WERI-Rb-1 (cell line): ENCODE measurements around the gene DIAPH2.

Experiments
- DNase-seq: peaks from one replicate; pipeline ENCODE4 v3.0.0-alpha.2; 2020
- H3K27ac ChIP-seq: fragments of 250-450 bp; sonication (Bioruptor Pico); 2 replicates; pipeline ENCODE4 v1.5.1; 2020; ENCODE audit warnings: mild to moderate bottlenecking, moderate library complexity
- H3K27me3 ChIP-seq: fragments of 250-450 bp; sonication (Bioruptor Pico); 2 replicates; pipeline ENCODE4 v1.5.1; 2021; ENCODE audit warnings: mild to moderate bottlenecking, low read depth, moderate library complexity; ENCODE audit not compliant: insufficient read depth, severe bottlenecking
- H3K36me3 ChIP-seq: fragments of 250-450 bp; sonication (Bioruptor Pico); 2 replicates; pipeline ENCODE4 v1.5.1; 2020; ENCODE audit warnings: mild to moderate bottlenecking, moderate library complexity
- H3K4me3 ChIP-seq: 2 replicates; pipeline ENCODE4 v1.5.1; 2011; ENCODE audit warnings: low read depth, mild to moderate bottlenecking, control low read depth, low read length
- H3K9me3 ChIP-seq: fragments of 250-450 bp; sonication (Bioruptor Pico); 2 replicates; pipeline ENCODE4 v1.5.1; 2021; ENCODE audit warnings: mild to moderate bottlenecking, moderate library complexity; ENCODE audit not compliant: severe bottlenecking
- CTCF ChIP-seq: IDR thresholded peaks from 2 replicates; pipeline ENCODE4 v1.5.1; 2011; ENCODE audit warnings: low read depth, mild to moderate bottlenecking, control low read depth, inconsistent platforms, low read length

DIAPH2 gene

DNA sequence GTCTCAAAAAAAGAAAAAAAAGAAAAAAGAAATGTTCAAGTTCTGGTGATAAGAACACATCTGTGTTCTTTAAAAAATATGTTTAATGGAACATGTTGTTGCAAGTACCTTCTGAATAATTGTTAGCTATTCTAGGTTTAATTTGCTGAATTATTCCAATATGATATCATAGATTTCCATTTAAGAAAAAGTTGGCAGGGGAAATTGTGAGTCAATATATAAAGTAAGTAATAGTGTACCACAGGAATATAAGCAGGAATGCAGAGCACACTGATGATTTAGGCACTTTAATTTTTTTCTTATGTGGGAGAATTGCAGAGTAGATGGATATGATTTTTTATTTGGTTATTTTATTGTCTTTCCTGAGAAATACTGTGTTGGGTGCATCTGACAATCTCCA lies 389.8 kb downstream of the DIAPH2 start:
- Histone ChIP-seq H3K36me3 (no peaks in the 10 kb centered on the region), H3K9me3 (no peaks in the 10 kb centered on the region), H3K27me3 (peaks cover 9% of the 10 kb centered on the region), H3K4me3 (no peak overlapping the region), H3K27ac (no peak overlapping the region)
- no peak for DNase-seq
- no peak for TF ChIP-seq CTCF

DNA sequence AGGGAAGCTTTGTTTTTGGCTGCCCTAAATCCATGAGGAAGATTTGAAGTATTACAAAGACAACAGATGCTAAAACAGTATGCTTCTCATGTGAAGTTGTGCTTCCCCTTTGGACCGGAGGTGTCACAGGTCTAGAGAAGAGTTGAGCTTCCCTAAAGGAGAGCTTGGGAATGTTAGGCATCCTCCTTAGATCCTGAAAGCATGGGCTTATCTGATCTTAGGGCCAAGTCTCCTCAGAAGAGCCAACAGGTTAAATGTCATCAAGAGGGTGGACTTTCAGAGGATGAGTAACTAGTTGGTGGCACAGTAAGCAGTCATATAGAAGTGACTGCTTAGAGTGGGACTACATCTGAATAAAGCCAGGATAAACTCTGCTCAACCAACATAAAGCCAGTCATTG lies 404.5 kb downstream of the DIAPH2 start:
- Histone ChIP-seq H3K27me3 (peaks cover 2% of the 10 kb centered on the region), H3K4me3 (no peak overlapping the region)
- no peak for DNase-seq

DNA sequence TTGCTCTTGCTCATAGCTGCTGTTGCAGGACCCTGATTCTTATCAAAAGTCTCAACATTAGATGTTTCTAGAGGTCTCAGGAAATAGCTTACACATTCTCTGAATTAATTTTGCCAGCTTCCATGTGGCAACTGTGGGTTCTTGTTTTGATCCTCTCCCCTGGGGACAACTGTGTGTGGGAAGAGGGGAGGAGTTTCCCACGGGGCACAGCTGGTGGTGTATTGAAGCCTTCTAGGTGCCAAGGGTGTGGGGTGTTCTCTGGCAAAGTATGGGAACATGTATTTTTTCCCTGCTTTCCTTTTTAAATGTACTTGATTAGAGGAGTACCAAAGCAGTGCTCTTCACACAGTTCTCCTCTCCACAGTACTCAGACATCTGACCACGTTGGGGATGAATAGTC lies 411.7 kb downstream of the DIAPH2 start:
- DNase-seq = no peak
- H3K27ac ChIP-seq = no peak overlapping the region

More for the DNA sequence above, 404.5 kb downstream of the DIAPH2 start:
- no peaks in the 10 kb centered on the region for H3K9me3 ChIP-seq
- no peaks in the 10 kb centered on the region for H3K36me3 ChIP-seq
- no peak for TF ChIP-seq CTCF
- H3K27ac ChIP-seq = no peak overlapping the region

DNA sequence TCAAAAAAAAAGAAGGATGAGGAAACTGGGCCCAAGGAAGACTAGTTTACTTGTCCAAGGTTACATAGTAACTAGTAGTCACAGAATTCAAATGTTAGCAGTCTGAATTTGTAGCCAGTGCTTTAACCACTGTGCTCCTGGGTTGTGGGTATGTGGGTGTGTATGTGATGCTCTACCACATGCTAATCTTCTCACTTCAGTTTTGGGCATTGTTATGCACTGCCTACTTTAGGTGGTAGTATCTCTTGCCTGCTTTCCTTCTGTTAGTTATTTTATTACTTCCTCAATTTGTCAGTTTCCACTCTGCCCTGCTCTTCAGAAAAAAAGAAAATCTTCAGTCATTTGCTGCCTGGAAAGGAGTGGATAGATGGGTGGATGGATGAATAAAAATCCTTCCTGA lies 418.3 kb downstream of the DIAPH2 start:
- Histone ChIP-seq H3K27ac (no peak overlapping the region), H3K27me3 (peaks cover 2% of the 10 kb centered on the region), H3K4me3 (no peak overlapping the region), H3K9me3 (no peaks in the 10 kb centered on the region), H3K36me3 (no peaks in the 10 kb centered on the region)
- no peak for TF ChIP-seq CTCF
- no peak for DNase-seq

More for the DNA sequence above, 411.7 kb downstream of the DIAPH2 start:
- H3K4me3 ChIP-seq = no peak overlapping the region
- TF ChIP-seq CTCF = no peak
- peaks cover 2% of the 10 kb centered on the region for H3K27me3 ChIP-seq
- no peaks in the 10 kb centered on the region for H3K9me3 ChIP-seq
- H3K36me3 ChIP-seq = no peaks in the 10 kb centered on the region

- no peak for DNase-seq
- Histone ChIP-seq H3K9me3 (no peaks in the 10 kb centered on the region), H3K36me3 (no peaks in the 10 kb centered on the region), H3K4me3 (no peak overlapping the region), H3K27ac (no peak overlapping the region), H3K27me3 (peaks cover 3% of the 10 kb centered on the region)
- TF ChIP-seq CTCF = no peak
Measured at GRCh38 chrX:97109730-97110129, 425.1 kb downstream of the DIAPH2 start.

- H3K27me3 ChIP-seq = peaks cover 5% of the 10 kb centered on the region
- no peaks in the 10 kb centered on the region for H3K36me3 ChIP-seq
- TF ChIP-seq CTCF = no peak
- no peak overlapping the region for H3K4me3 ChIP-seq
- no peak overlapping the region for H3K27ac ChIP-seq
- H3K9me3 ChIP-seq = no peaks in the 10 kb centered on the region
- DNase-seq = no peak
Measured at GRCh38 chrX:97117572-97117971, 432.9 kb downstream of the DIAPH2 start.
